Smooth muscle cell (in vitro differentiated cells): Measurements from ENCODE around the gene CCNB2. TPM values are rescaled to one million over a fixed set of nuclear protein-coding genes. Genes with fewer than 3 reads are reported as not detected.

Source experiments
- DNase-seq: peaks from one replicate; lab custom pipeline; 2025; ENCODE audit not compliant: unreplicated experiment; lab: John Stamatoyannopoulos, UW
- H2AFZ ChIP-seq: fragments of 200-600 bp; sonication (generic); 2 replicates; pipeline ENCODE4 v1.6.0; 2016; ENCODE audit warnings: antibody characterized with exemption, low read depth, mild to moderate bottlenecking
- H3F3A ChIP-seq: fragments of 200-600 bp; sonication (generic); 2 replicates; pipeline ENCODE4 v1.6.0; 2017; ENCODE audit warnings: antibody characterized with exemption, low read depth
- H3K27ac ChIP-seq: fragments of 200-600 bp; sonication (generic); 2 replicates; pipeline ENCODE4 v1.5.1; 2016; ENCODE audit warnings: low read depth, mild to moderate bottlenecking
- H3K27me3 ChIP-seq: fragments of 200-600 bp; sonication (generic); 2 replicates; pipeline ENCODE4 v1.6.1; 2016; ENCODE audit warnings: low read depth, mild to moderate bottlenecking
- H3K36me3 ChIP-seq: fragments of 200-600 bp; sonication (generic); 2 replicates; pipeline ENCODE4 v1.5.1; 2016; ENCODE audit warnings: low read depth
- H3K4me1 ChIP-seq: fragments of 200-600 bp; sonication (generic); 2 replicates; pipeline ENCODE4 v1.5.1; 2016; ENCODE audit warnings: low read depth
- H3K4me2 ChIP-seq: fragments of 200-600 bp; sonication (generic); 2 replicates; pipeline ENCODE4 v1.6.0; 2016; ENCODE audit warnings: mild to moderate bottlenecking
- H3K4me3 ChIP-seq: fragments of 200-600 bp; sonication (generic); 2 replicates; pipeline ENCODE4 v1.5.1; 2016; ENCODE audit warnings: mild to moderate bottlenecking
- H3K79me2 ChIP-seq: fragments of 200-600 bp; sonication (generic); 2 replicates; pipeline ENCODE4 v1.6.0; 2016; ENCODE audit warnings: low read depth, mild to moderate bottlenecking
- H3K9ac ChIP-seq: fragments of 200-600 bp; sonication (generic); 2 replicates; pipeline ENCODE4 v1.6.0; 2016; ENCODE audit warnings: low read depth
- H3K9me3 ChIP-seq: fragments of 200-600 bp; sonication (generic); replicated peaks from 2 replicates; pipeline ENCODE4 v1.5.1; 2016; ENCODE audit warnings: low read depth
- H4K20me1 ChIP-seq: fragments of 200-600 bp; sonication (generic); 2 replicates; pipeline ENCODE4 v1.6.0; 2016; ENCODE audit warnings: low read depth
- CTCF ChIP-seq: fragments of 200-600 bp; sonication (generic); IDR thresholded peaks from 2 replicates; pipeline ENCODE4 v1.5.1; 2017; ENCODE audit warnings: borderline replicate concordance, mild to moderate bottlenecking, antibody characterized with exemption; ENCODE audit not compliant: insufficient read depth, poor library complexity, severe bottlenecking
- WGBS: methylation state at CpG from one replicate; pipeline ENCODE4 v1.1.7; 2016; ENCODE audit warnings: low lambda C conversion rate; 5-methylcytosine and 5-hydroxymethylcytosine counted together
- microRNA counts: library from miRNA; unstranded; fragments of <30 nt; microRNA quantifications from one replicate; lab custom pipeline; 2016
- microRNA-seq: library from miRNA; unstranded; fragments of <30 nt; microRNA quantifications from one replicate; pipeline ENCODE4, GENCODE V29; 2016; ENCODE audit warnings: borderline number of aligned reads
- polyA plus RNA-seq: library from polyadenylated mRNA; unstranded; fragments of >200 nt; fragmentation: Nextera tagmentation; extraction: Ambion mirVana; gene quantifications from 2 replicates; pipeline ENCODE4 v1.2.1, GENCODE V29; 2016
- small RNA-seq: library from RNA; depleted of rRNA; stranded (forward); fragments of <200 nt; gene quantifications from one replicate; pipeline ENCODE3, GENCODE V24; 2014
- total RNA-seq: library from RNA; depleted of rRNA; stranded (reverse); fragments of >200 nt; gene quantifications from 2 replicates; pipeline ENCODE4 v1.2.3, GENCODE V29; 2014

The CCNB2 gene
- total and polyA plus RNA-seq, 2 experiments from 2014 or later = 15.6 to 17.2 TPM

- H3K27me3 ChIP-seq = no peaks in the 10 kb centered on the region
- peaks cover 9% of the 10 kb centered on the region for H3K36me3 ChIP-seq
- H3K27ac ChIP-seq = peak overlapping the region; percentile 79
- no peaks in the 10 kb centered on the region for H3K79me2 ChIP-seq
- H3K9me3 ChIP-seq = no peaks in the 10 kb centered on the region
- H3K4me1 ChIP-seq = peaks cover 18% of the 10 kb centered on the region
- TF ChIP-seq CTCF = no peak
- no peak overlapping the region for H3K9ac ChIP-seq
- peak overlapping the region; percentile 16 for H3K4me2 ChIP-seq
- no peaks in the 10 kb centered on the region for H4K20me1 ChIP-seq
- H3K4me3 ChIP-seq = no peak overlapping the region
- H2AFZ ChIP-seq = no peak overlapping the region
- no peak for DNase-seq
- peaks cover 37% of the 10 kb centered on the region for H3F3A ChIP-seq
- 83% methylated on average over 12 of the region's 12 CpGs for WGBS
Observed at GRCh38 chr15:59174151-59174834, 69.3 kb downstream of the CCNB2 start.

MicroRNA genes within 50 kb of the gene (microRNA counts, 767-probe panel; counts per million panel counts)
- microRNA hsa-miR-2116-5p (lab: Ali Mortazavi, UCI) = 183 counts per million

Small RNA genes lying within 50 kb of the gene (microRNA-seq; reads per million reads assigned to microRNA genes)
- gene MIR2116 = 8.2 reads per million, percentile 8 among the genes with 10 or more reads in this experiment

Small RNA genes lying within 50 kb of the gene (small RNA-seq; reads per million reads assigned to genes)
- gene MIR2116 = 0.37 reads per million, percentile 11 among the genes with 10 or more reads in this experiment

Other genes with a start within 250 kb of the CCNB2 start
- gene SLTM, start 171.5 kb upstream of the CCNB2 start, total RNA-seq = 43.8 and 57.0 TPM in 2 replicates
- 56.8 and 74.1 TPM in 2 replicates for gene SLTM, start 171.5 kb upstream of the CCNB2 start, polyA plus RNA-seq
- 28.9 and 37.8 TPM in 2 replicates for gene RNF111, start 117.5 kb upstream of the CCNB2 start, total RNA-seq
- gene RNF111, start 117.5 kb upstream of the CCNB2 start, polyA plus RNA-seq = 15.3 and 17.0 TPM in 2 replicates
- not detected in 2 replicates for gene LDHAL6B, start 101.7 kb downstream of the CCNB2 start, total RNA-seq
- 0.20 TPM in 1 of 2 replicates, not detected in the other for gene LDHAL6B, start 101.7 kb downstream of the CCNB2 start, polyA plus RNA-seq